ENCODE measurements around the gene DNTTIP2. TPM values are rescaled to one million over a fixed set of nuclear protein-coding genes. Genes with fewer than 3 reads are reported as not detected.

Gene DNTTIP2
- 40.0 to 52.2 TPM (median 42.7 TPM) in 5 replicates for total RNA-seq (2022; extraction: Qiagen RNA extraction; ENCODE audit: low read depth)

GRCh38 chr1:93878889-93879586 lies at the start of gene DNTTIP2:
DNTTIP2 (minus strand) TSS chr1:93879206; CDS start chr1:93879148, 58 bp downstream.

DNA sequence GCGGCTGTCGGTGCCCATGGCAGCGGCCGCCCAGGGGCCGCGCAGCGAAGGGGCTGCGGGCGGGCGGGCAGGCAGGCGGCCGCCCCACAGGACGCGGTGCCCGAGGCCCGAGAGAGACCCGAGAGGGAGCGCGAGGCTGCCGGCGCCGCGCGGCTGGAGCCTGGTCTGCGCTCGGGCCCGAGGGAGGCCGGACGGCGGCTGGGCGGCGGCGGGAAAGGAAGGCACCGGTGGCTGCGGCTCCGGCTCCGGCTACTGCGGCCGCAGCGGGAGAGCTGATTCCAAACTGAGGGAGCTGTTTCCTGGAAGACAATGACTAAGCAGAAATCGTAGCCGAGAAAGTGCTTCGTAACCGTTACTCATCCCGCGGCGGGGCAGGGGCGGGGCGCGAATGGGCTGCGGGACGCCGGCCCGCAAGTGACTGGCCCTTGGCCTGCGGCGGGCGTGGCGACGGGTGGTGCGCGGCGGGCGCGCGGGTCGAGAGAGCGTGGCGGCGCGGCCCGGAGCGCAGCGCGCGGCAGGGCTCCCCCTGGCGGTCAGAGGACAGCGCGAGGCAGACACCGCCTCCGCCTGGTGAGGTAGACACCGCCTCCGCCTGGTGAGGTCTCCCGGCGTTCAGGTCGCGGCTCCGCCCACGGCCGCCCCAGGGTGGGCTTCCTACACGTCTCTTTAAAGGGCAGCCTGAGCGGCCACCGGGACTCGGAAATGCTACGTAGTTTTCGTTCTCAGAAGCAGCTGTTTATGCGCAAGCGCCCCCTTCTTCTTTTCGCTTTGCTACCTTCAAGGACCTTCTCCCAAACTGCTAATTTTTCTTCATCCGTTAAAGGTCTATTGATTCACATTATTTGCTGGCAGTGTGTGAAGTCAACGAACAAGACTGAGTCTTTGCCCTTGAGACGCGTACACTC lies 30.4 kb upstream of the DNTTIP2 start, which contains the start of gene GCLM:
GCLM (minus strand) TSS at position 285 of the 905 bp plus-strand sequence; CDS start at position 18, 267 bp downstream.

Other genes starting within 250 kb of the DNTTIP2 start
- 58.1 to 72.6 TPM (median 64.0 TPM) in 5 replicates for gene BCAR3, start 197.4 kb downstream of the DNTTIP2 start, total RNA-seq (2022; extraction: Qiagen RNA extraction; ENCODE audit: low read depth)
- gene GCLM, start 30.2 kb upstream of the DNTTIP2 start, total RNA-seq (2022; extraction: Qiagen RNA extraction; ENCODE audit: low read depth) = 105 to 125 TPM (median 112 TPM) in 5 replicates
- 0.01 to 0.10 TPM (median 0.05 TPM) in 3 of 5 replicates, not detected in the others for gene ABCA4, start 241.9 kb upstream of the DNTTIP2 start, total RNA-seq (2022; extraction: Qiagen RNA extraction; ENCODE audit: low read depth)